ENCODE data around the gene TGFBI.

- TF ChIP-seq CTCF (IDR thresholded peaks at IDR 0.05) (no peak), POLR2A (IDR thresholded peaks at IDR 0.05) (no peak)
Observed at GRCh38 chr5:136005476-136005875, 23.3 kb upstream of the TGFBI start.

All from esophagus squamous epithelium (tissue), 4 donors.